NCI-H128 (cell line): ENCODE results near the gene TTLL9.

ENCODE experiments used
- DNase-seq: peaks from one replicate; lab custom pipeline; 2025; ENCODE audit not compliant: unreplicated experiment; lab: John Stamatoyannopoulos, UW

The TTLL9 gene

GRCh38 chr20:31857861-31858759 lies 12.3 kb upstream of the TTLL9 start:
- no peak for DNase-seq

- no peak for DNase-seq
Observed at GRCh38 chr20:31858760-31859083, 11.7 kb upstream of the TTLL9 start.

GRCh38 chr20:31859266-31859997 lies 11.0 kb upstream of the TTLL9 start:
- no peak for DNase-seq

GRCh38 chr20:31859998-31860380 lies 10.4 kb upstream of the TTLL9 start:
- DNase-seq: no peak

GRCh38 chr20:31860390-31861134 lies 9.9 kb upstream of the TTLL9 start:
- DNase-seq: no peak

- no peak for DNase-seq
Observed at GRCh38 chr20:31861135-31861384, 9.4 kb upstream of the TTLL9 start.

GRCh38 chr20:31861385-31862156 lies 8.9 kb upstream of the TTLL9 start:
- DNase-seq: peak; percentile 47

- DNase-seq: no peak
Observed at GRCh38 chr20:31862157-31862470, 8.3 kb upstream of the TTLL9 start.

GRCh38 chr20:31862506-31862905 lies 7.9 kb upstream of the TTLL9 start:
- DNase-seq: no peak

GRCh38 chr20:31863296-31864085 lies 6.9 kb upstream of the TTLL9 start:
- DNase-seq: no peak

GRCh38 chr20:31864521-31865400 lies 5.7 kb upstream of the TTLL9 start:
- DNase-seq: no peak

- DNase-seq: no peak
Observed at GRCh38 chr20:31866221-31866620, 4.2 kb upstream of the TTLL9 start.

GRCh38 chr20:31868853-31869672 lies 1.4 kb upstream of the TTLL9 start:
- DNase-seq: no peak

GRCh38 chr20:31869673-31869941 lies 827 bp upstream of the TTLL9 start:
- no peak for DNase-seq

- DNase-seq: no peak
Observed at GRCh38 chr20:31870726-31871617, 538 bp downstream of the TTLL9 start.

- DNase-seq: no peak
Observed at GRCh38 chr20:31871618-31871954, 1.2 kb downstream of the TTLL9 start.

- DNase-seq: no peak
Observed at GRCh38 chr20:31872406-31872805, 2.0 kb downstream of the TTLL9 start.

- DNase-seq: no peak
Observed at GRCh38 chr20:31875671-31876070, 5.2 kb downstream of the TTLL9 start.
